Uterus (tissue), 2 donors: ENCODE measurements around the gene MYOT.

Experiments
- CTCF ChIP-seq, 4 experiments: fragments of 200-600 bp in 2 of 4; fragments of 450-650 bp in 2 of 4; sonication (generic) in 2 of 4; IDR thresholded peaks; one replicate each; pipeline ENCODE4 v1.5.1; 2016 to 2019; ENCODE audit warnings: antibody characterized with exemption in 4 of 4, mild to moderate bottlenecking in 2 of 4, moderate library complexity in 1 of 4
- POLR2A ChIP-seq, 2 donors: fragments of 450-650 bp; IDR thresholded peaks; one replicate each; pipeline ENCODE4 v1.6.1; 2016; ENCODE audit warnings: antibody characterized with exemption in 2 of 2, mild to moderate bottlenecking in 1 of 2, moderate library complexity in 1 of 2

GRCh38 chr5:137933491-137933911, 65.8 kb downstream of the MYOT start:
- TF ChIP-seq CTCF (IDR thresholded peaks at IDR 0.05) (no peak), POLR2A (IDR thresholded peaks at IDR 0.05) (no peak)
